GM12801 (cell line): Measurements from ENCODE around the gene ABCC1.

Experiments
- TF ChIP-seq, protein P1 (sequence below): IDR thresholded peaks from one replicate; pipeline ENCODE4 v1.5.1; 2011; ENCODE audit warnings: control low read depth; ENCODE audit not compliant: insufficient read length; ENCODE audit errors: extremely low read depth

The ABCC1 gene

DNA sequence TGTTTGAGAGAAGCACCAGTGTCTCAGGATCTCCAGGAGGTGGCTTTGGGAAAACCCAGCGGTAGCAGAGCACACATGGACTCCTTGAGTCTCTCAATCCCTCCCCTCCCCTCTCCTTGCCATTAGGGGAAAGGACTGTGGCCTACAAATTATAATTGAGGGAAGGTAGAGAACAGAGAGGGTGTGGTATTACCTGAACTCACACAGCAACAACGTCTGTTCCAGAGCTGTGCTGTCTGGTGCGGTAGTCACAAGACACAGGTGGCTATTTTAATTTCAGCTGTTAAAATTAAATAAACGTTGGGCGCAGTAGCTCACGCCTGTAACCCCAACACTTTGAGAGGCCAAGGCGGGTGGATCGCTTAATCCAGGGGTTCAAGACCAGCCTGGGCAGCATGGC lies 163.7 kb downstream of the ABCC1 start:
- TF ChIP-seq, protein P1, sequence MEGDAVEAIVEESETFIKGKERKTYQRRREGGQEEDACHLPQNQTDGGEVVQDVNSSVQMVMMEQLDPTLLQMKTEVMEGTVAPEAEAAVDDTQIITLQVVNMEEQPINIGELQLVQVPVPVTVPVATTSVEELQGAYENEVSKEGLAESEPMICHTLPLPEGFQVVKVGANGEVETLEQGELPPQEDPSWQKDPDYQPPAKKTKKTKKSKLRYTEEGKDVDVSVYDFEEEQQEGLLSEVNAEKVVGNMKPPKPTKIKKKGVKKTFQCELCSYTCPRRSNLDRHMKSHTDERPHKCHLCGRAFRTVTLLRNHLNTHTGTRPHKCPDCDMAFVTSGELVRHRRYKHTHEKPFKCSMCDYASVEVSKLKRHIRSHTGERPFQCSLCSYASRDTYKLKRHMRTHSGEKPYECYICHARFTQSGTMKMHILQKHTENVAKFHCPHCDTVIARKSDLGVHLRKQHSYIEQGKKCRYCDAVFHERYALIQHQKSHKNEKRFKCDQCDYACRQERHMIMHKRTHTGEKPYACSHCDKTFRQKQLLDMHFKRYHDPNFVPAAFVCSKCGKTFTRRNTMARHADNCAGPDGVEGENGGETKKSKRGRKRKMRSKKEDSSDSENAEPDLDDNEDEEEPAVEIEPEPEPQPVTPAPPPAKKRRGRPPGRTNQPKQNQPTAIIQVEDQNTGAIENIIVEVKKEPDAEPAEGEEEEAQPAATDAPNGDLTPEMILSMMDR: no peak

- TF ChIP-seq, protein P1: no peak
These were observed 167.4 kb downstream of the ABCC1 start for GRCh38 chr16:16116841-16117240.

DNA sequence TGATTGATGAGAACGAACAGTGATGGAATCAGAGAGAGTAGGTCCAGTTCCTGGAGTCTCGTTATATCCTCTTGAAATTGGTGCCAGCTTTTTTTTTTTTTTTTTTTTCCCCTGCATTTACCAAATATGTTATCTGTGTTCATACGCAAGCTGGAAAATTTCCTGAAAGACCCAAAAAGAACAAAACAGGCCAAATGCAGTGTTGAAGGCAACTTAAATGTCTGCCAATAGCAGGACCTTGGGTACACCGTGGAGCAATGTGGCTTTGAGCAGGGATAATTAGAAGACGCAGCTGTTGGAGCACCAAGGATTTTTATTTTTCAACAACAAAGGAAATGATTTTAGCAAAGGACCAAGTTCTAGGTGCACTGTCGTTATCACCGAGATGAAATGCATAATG lies 168.9 kb downstream of the ABCC1 start:
- TF ChIP-seq, protein P1: no peak

- TF ChIP-seq, protein P1: no peak
These were observed 170.6 kb downstream of the ABCC1 start for GRCh38 chr16:16120044-16120381.

- TF ChIP-seq, protein P1: no peak
These were observed 171.2 kb downstream of the ABCC1 start for GRCh38 chr16:16120382-16121184.

DNA sequence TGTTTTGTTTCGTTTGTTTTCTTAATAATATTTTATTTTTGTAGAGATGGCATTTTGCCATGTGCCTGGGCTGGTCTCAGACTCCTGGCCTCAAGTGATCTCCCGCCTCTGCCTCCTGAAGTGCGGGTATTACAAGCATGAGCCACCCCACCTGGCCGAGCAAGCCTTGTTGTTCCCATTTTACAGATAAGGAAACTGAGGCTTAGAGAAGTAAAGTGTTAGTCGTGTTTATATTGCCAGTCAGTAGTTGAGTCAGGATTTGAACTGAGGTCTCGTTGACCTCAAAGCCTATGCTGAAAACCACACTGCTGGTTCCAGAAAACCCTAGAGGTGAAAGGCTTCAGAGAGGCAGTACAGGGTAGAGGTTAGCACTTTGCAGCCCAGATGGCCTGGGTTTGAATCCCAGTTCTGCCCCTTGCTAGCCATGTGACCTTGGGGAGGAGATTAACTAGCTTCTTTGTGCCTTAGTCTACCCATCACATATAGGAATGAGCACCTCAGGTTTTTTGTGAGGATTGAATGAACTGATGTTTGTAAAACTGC lies 171.8 kb downstream of the ABCC1 start:
- TF ChIP-seq, protein P1: no peak

DNA sequence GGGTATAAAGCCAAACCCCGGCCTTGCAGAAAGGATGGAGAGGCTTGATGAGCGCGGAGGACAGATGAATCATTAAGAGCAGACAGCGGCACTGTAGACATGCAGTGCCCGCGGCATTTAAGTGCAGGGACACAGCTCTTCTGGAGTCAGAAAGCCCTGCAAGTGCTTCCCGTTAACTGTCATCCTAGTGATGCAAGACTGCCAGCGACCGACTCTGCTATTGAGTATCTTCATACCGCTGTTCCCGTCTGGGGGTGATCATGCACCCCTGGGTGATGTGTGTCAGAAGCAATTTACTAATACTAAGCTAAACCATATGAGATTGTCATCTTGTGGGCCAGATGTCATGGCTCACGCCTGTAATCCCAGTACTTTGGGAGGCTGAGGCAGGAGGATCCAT lies 172.8 kb downstream of the ABCC1 start:
- TF ChIP-seq, protein P1: no peak
